Parathyroid adenoma (tissue), 2 donors: ENCODE measurements around the gene BICDL1.

Experiments used
- H2AFZ ChIP-seq: fragments of 300-600 bp; sonication (generic); one replicate; pipeline ENCODE4 v1.7.0; 2017; ENCODE audit warnings: antibody characterized with exemption, mild to moderate bottlenecking
- H3K27ac ChIP-seq: fragments of 300-600 bp; sonication (generic); one replicate; pipeline ENCODE4 v1.7.0; 2017
- H3K27me3 ChIP-seq: fragments of 300-600 bp; sonication (generic); one replicate; pipeline ENCODE4 v1.7.0; 2017; ENCODE audit warnings: low read length; ENCODE audit not compliant: control insufficient read depth, insufficient read depth
- H3K36me3 ChIP-seq: fragments of 300-600 bp; sonication (generic); one replicate; pipeline ENCODE4 v1.7.0; 2017; ENCODE audit warnings: low read length; ENCODE audit not compliant: control insufficient read depth, insufficient read depth
- H3K4me1 ChIP-seq: fragments of 300-600 bp; sonication (generic); one replicate; pipeline ENCODE4 v1.7.0; 2017; ENCODE audit warnings: control low read depth
- H3K4me2 ChIP-seq: fragments of 300-600 bp; sonication (generic); one replicate; pipeline ENCODE4 v1.7.0; 2017; ENCODE audit warnings: low read length
- H3K4me3 ChIP-seq: fragments of 300-600 bp; sonication (generic); one replicate; pipeline ENCODE4 v1.7.0; 2017; ENCODE audit warnings: low read depth, low read length
- H3K79me2 ChIP-seq: fragments of 300-600 bp; sonication (generic); one replicate; pipeline ENCODE4 v1.7.0; 2017; ENCODE audit warnings: control low read depth
- H3K9ac ChIP-seq: fragments of 300-600 bp; sonication (generic); one replicate; pipeline ENCODE4 v1.7.0; 2017; ENCODE audit warnings: mild to moderate bottlenecking
- H3K9me3 ChIP-seq: fragments of 300-600 bp; sonication (generic); one replicate; pipeline ENCODE4 v1.7.0; 2017; ENCODE audit warnings: low read length; ENCODE audit not compliant: control insufficient read depth
- TF ChIP-seq, protein P1 (sequence below): fragments of 300-600 bp; sonication (generic); IDR thresholded peaks from one replicate; pipeline ENCODE4 v1.7.0; 2017; ENCODE audit warnings: antibody characterized with exemption, mild to moderate bottlenecking
- donor health status: primary hyperparathyroidism.

The BICDL1 gene

DNA sequence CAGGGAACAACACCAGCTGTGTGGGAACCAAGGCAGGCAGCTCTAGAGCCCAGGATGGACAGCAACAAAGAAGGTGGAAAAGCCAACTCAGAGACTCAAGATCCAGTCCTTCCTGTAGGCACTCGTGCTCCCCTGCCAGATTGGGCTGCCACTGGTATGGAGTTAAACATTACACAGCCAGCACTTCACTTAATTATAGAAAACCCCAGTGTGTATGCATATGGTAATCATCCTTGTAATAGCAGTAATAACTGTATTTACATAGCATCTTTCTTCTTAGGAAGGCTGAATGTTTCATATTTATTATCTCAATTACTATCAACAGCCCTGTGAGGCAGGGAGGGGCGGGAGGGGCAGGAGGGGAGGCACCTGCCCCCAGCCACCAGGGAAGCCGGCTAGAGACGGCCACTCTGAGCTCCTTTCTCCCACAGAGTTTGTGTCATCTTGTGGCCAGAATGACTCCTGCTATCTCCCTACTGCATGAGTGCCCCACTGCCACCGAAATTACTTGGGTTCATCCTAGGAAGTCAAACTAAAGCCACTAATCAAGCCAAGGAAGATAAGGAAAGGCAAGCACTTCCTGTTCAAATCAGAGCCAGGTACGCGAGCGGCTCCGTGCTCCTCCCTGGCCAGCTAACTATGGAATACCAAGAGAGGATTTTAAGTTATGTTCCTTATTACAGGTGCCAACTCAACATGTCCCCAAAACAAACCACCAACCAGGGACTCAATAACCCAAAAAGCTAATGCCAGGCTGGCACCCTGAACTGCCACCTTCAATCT, 143.2 kb downstream of the BICDL1 start:
- Histone ChIP-seq H3K27ac (no peak overlapping the region), H3K4me2 (no peak overlapping the region), H3K4me3 (no peak overlapping the region), H3K36me3 (no peaks in the 10 kb centered on the region), H2AFZ (no peak overlapping the region), H3K27me3 (no peaks in the 10 kb centered on the region), H3K79me2 (peaks cover 4% of the 10 kb centered on the region), H3K9ac (no peak overlapping the region), H3K4me1 (no peaks in the 10 kb centered on the region), H3K9me3 (no peaks in the 10 kb centered on the region)
- TF ChIP-seq, protein P1, sequence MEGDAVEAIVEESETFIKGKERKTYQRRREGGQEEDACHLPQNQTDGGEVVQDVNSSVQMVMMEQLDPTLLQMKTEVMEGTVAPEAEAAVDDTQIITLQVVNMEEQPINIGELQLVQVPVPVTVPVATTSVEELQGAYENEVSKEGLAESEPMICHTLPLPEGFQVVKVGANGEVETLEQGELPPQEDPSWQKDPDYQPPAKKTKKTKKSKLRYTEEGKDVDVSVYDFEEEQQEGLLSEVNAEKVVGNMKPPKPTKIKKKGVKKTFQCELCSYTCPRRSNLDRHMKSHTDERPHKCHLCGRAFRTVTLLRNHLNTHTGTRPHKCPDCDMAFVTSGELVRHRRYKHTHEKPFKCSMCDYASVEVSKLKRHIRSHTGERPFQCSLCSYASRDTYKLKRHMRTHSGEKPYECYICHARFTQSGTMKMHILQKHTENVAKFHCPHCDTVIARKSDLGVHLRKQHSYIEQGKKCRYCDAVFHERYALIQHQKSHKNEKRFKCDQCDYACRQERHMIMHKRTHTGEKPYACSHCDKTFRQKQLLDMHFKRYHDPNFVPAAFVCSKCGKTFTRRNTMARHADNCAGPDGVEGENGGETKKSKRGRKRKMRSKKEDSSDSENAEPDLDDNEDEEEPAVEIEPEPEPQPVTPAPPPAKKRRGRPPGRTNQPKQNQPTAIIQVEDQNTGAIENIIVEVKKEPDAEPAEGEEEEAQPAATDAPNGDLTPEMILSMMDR: no peak

DNA sequence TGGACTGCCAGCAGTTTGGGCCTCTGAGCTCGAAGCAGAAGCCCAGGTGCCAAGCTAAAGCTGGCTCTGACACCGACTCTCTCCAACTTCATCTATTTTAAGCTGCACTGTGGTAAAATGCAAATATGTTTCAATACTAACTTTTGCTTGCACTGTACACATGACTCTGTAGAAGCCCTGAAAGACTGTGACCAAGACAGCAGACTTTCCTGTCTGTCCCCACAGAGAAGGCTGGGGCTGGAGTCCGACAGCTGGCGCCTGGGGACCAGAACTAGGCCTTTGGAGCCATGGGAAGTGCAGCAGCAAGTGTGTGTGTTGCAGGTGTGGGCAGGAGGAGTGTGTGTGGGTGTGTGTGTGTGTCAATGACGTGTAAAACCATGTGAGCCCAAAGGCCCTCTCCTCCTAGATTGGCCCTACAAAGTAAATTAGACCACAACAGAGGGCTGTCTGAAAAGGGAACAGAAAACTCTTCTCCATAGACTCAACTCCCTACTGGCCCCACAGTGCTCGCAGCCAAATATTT, 143.9 kb downstream of the BICDL1 start:
- Histone ChIP-seq H3K4me3 (no peak overlapping the region), H3K27me3 (no peaks in the 10 kb centered on the region), H3K4me1 (no peaks in the 10 kb centered on the region), H3K79me2 (peaks cover 4% of the 10 kb centered on the region), H3K27ac (no peak overlapping the region), H3K36me3 (no peaks in the 10 kb centered on the region), H3K9me3 (no peaks in the 10 kb centered on the region), H2AFZ (no peak overlapping the region), H3K9ac (no peak overlapping the region), H3K4me2 (no peak overlapping the region)
- TF ChIP-seq, protein P1: no peak

GRCh38 chr12:120134307-120134980, 145.4 kb downstream of the BICDL1 start:
- H3K4me2 ChIP-seq: no peak overlapping the region
- TF ChIP-seq, protein P1: no peak
- H3K9me3 ChIP-seq: no peaks in the 10 kb centered on the region
- H3K79me2 ChIP-seq: peaks cover 4% of the 10 kb centered on the region
- H3K36me3 ChIP-seq: no peaks in the 10 kb centered on the region
- H3K27ac ChIP-seq: no peak overlapping the region
- no peaks in the 10 kb centered on the region for H3K4me1 ChIP-seq
- no peaks in the 10 kb centered on the region for H3K27me3 ChIP-seq
- H3K9ac ChIP-seq: no peak overlapping the region
- no peak overlapping the region for H2AFZ ChIP-seq
- H3K4me3 ChIP-seq: no peak overlapping the region

GRCh38 chr12:120136093-120136770, 147.2 kb downstream of the BICDL1 start:
- H3K36me3 ChIP-seq: no peaks in the 10 kb centered on the region

More at GRCh38 chr12:120136093-120136770, 147.2 kb downstream of the BICDL1 start:
- H3K9ac ChIP-seq: no peak overlapping the region
- no peaks in the 10 kb centered on the region for H3K9me3 ChIP-seq
- H3K27ac ChIP-seq: no peak overlapping the region
- no peaks in the 10 kb centered on the region for H3K27me3 ChIP-seq
- no peaks in the 10 kb centered on the region for H3K4me1 ChIP-seq
- H3K4me3 ChIP-seq: no peak overlapping the region
- no peak overlapping the region for H3K4me2 ChIP-seq
- H3K79me2 ChIP-seq: peaks cover 4% of the 10 kb centered on the region
- TF ChIP-seq, protein P1: no peak
- no peak overlapping the region for H2AFZ ChIP-seq
